Common myeloid progenitor, CD34-positive (primary cell): ENCODE data around the gene OSTC.

Source experiments
- CTCF ChIA-PET: fragments of 350-600 bp; sonication (Branson Sonifier 250); formaldehyde crosslinking; loops from one replicate; lab custom pipeline; 2021; ENCODE audit warnings: antibody characterized with exemption; lab: Charles Lee
- POLR2A ChIA-PET: fragments of 350-600 bp; sonication (Branson Sonifier 250); formaldehyde crosslinking; loops from one replicate; lab custom pipeline; 2021; ENCODE audit warnings: antibody characterized with exemption; lab: Charles Lee
- DNase-seq, 3 donors: peaks; one replicate each; pipeline versions ENCODE4 v3.0.0 to v3.0.0-alpha.2; 2013
- H3K27ac ChIP-seq, 2 experiments: 1 replicate in 1 of 2; 2 replicates in 1 of 2; pipeline ENCODE4 v1.7.0; 2013; ENCODE audit warnings: inconsistent platforms in 2 of 2, low read length in 2 of 2, mild to moderate bottlenecking in 2 of 2, low read depth in 1 of 2, moderate library complexity in 1 of 2; ENCODE audit not compliant: severe bottlenecking in 2 of 2, insufficient read depth in 1 of 2, poor library complexity in 1 of 2
- H3K27me3 ChIP-seq, 5 experiments: replicated peaks in 2 of 5; 1 replicate in 3 of 5; 2 replicates in 2 of 5; pipeline versions ENCODE4 v1.6.1 to v1.7.0; 2013; ENCODE audit warnings: low read length in 4 of 5, mild to moderate bottlenecking in 2 of 5, moderate library complexity in 2 of 5, inconsistent platforms in 1 of 5; ENCODE audit not compliant: insufficient read depth in 5 of 5, control insufficient read depth in 4 of 5
- H3K36me3 ChIP-seq, 4 experiments: 1 replicate in 2 of 4; 2 replicates in 2 of 4; pipeline versions ENCODE4 v1.6.1 to v1.7.0; 2013; ENCODE audit warnings: low read length in 3 of 4, control low read depth in 1 of 4, mild to moderate bottlenecking in 1 of 4; ENCODE audit not compliant: control insufficient read depth in 4 of 4, insufficient read depth in 4 of 4
- H3K4me1 ChIP-seq, 4 experiments: 1 replicate in 3 of 4; 2 replicates in 1 of 4; pipeline versions ENCODE4 v1.6.1 to v1.7.1; 2013; ENCODE audit warnings: low read length in 3 of 4, mild to moderate bottlenecking in 3 of 4, control low read depth in 1 of 4, inconsistent platforms in 1 of 4, moderate library complexity in 1 of 4; ENCODE audit not compliant: control insufficient read depth in 4 of 4, insufficient read depth in 4 of 4; ENCODE audit errors: control extremely low read depth in 1 of 4
- H3K4me3 ChIP-seq, 7 experiments: 1 replicate in 4 of 7; 2 replicates in 3 of 7; pipeline versions ENCODE4 v1.5.1 to v1.7.0; 2013; ENCODE audit warnings: mild to moderate bottlenecking in 7 of 7, low read length in 6 of 7, moderate library complexity in 6 of 7, inconsistent platforms in 2 of 7, low read depth in 2 of 7, control low read depth in 1 of 7; ENCODE audit not compliant: insufficient read depth in 4 of 7, control insufficient read depth in 1 of 7; ENCODE audit errors: extremely low read depth in 1 of 7
- H3K9me3 ChIP-seq, 5 experiments: 1 replicate in 4 of 5; 2 replicates in 1 of 5; pipeline versions ENCODE4 v1.6.1 to v1.7.1; 2013; ENCODE audit warnings: low read length in 4 of 5, mild to moderate bottlenecking in 2 of 5, inconsistent platforms in 1 of 5, low read depth in 1 of 5, moderate library complexity in 1 of 5; ENCODE audit not compliant: control insufficient read depth in 4 of 5, insufficient read depth in 2 of 5; ENCODE audit errors: control extremely low read depth in 1 of 5
- WGBS: methylation state at CpG from one replicate; pipeline ENCODE4 v1.1.5; 2013; ENCODE audit not compliant: insufficient coverage; 5-methylcytosine and 5-hydroxymethylcytosine counted together

The OSTC gene

GRCh38 chr4:108612365-108612764 is 38.0 kb upstream of the OSTC start:
- no peak for DNase-seq
- Histone ChIP-seq H3K4me3 (no peak overlapping the region), H3K4me1 (no peaks in the 10 kb centered on the region), H3K27me3 (no peaks in the 10 kb centered on the region), H3K27ac (no peak overlapping the region), H3K9me3 (peaks cover 0 to 14% (median 0%) of the 10 kb centered on the region in 5 experiments), H3K36me3 (no peaks in the 10 kb centered on the region)
- POLR2A ChIA-PET = no interaction called here
- CTCF ChIA-PET = no interaction called here
- 100% methylated on average over 5 of the region's 6 CpGs for WGBS

GRCh38 chr4:108619372-108620100 is 30.9 kb upstream of the OSTC start:
- POLR2A ChIA-PET = interaction anchor here (1.2 to 1.4 kb wide), 2 partner anchors 10 to 31 kb away, joined by 4 to 6 read pairs; partner anchors contain the start of gene OSTC
- Histone ChIP-seq H3K36me3 (peaks cover 12 to 28% (median 19%) of the 10 kb centered on the region in 4 experiments), H3K27ac (peak overlapping the region in 1 of 2 experiments; percentile 69), H3K4me3 (peak overlapping the region in 6 of 7 experiments; percentile 60 to 98 (median 92)), H3K27me3 (no peaks in the 10 kb centered on the region), H3K4me1 (peaks cover 7 to 39% (median 15%) of the 10 kb centered on the region in 4 experiments), H3K9me3 (peaks cover 0 to 10% (median 0%) of the 10 kb centered on the region in 5 experiments)
- CTCF ChIA-PET = interaction anchor here (1.2 to 1.3 kb wide), 2 partner anchors 13 to 31 kb away, joined by 3 to 4 read pairs; partner anchors contain the start of gene OSTC
- no peak for DNase-seq
- 84% methylated on average over 4 of the region's 7 CpGs for WGBS

GRCh38 chr4:108620101-108620932 is 30.1 kb upstream of the OSTC start, which contains the start of gene RPL34:
RPL34 (plus strand) TSS chr4:108620576; CDS start chr4:108621960, 1,384 bp downstream.
- no peaks in the 10 kb centered on the region for H3K27me3 ChIP-seq
- peaks cover 7 to 39% (median 15%) of the 10 kb centered on the region in 4 experiments for H3K4me1 ChIP-seq
- POLR2A ChIA-PET = interaction anchor here (0.6 to 1.4 kb wide), 5 partner anchors 10 to 1111 kb away, joined by 3 to 6 read pairs (median 3); partner anchors contain the start of gene OSTC
- DNase-seq = peak; percentile 99 to 100 (median 99)
- under 1% methylated on average over 25 of the region's 32 CpGs for WGBS
- peaks cover 15 to 35% (median 25%) of the 10 kb centered on the region in 4 experiments for H3K36me3 ChIP-seq
- H3K4me3 ChIP-seq = peak within 1 kb of the TSS; percentile 81 to 98 (median 94)
- H3K27ac ChIP-seq = peak within 1 kb of the TSS; percentile 83 to 91
- peaks cover 0 to 4% (median 0%) of the 10 kb centered on the region in 5 experiments for H3K9me3 ChIP-seq
- CTCF ChIA-PET = interaction anchor here (1.2 to 1.8 kb wide), 3 partner anchors 10 to 30 kb away, joined by 3 to 4 read pairs (median 4); partner anchors contain the start of gene OSTC

GRCh38 chr4:108620933-108621905 is 29.2 kb upstream of the OSTC start:
- POLR2A ChIA-PET = interaction anchor here (1.4 kb wide), 2 partner anchors 9 to 16 kb away, joined by 3 to 4 read pairs; no protein-coding TSS in a partner anchor
- 17% methylated on average over 19 of the region's 23 CpGs for WGBS
- CTCF ChIA-PET = interaction anchor here (1.8 kb wide), 1 partner anchor 9 kb away, joined by 4 read pairs; no protein-coding TSS in a partner anchor

GRCh38 chr4:108622022-108622421 is 28.4 kb upstream of the OSTC start:
- Histone ChIP-seq H3K9me3 (peaks cover 0 to 1% (median 0%) of the 10 kb centered on the region in 5 experiments), H3K4me3 (peak overlapping the region in 3 of 7 experiments; percentile 91 to 98 (median 94)), H3K4me1 (peaks cover 7 to 39% (median 15%) of the 10 kb centered on the region in 4 experiments), H3K27me3 (no peaks in the 10 kb centered on the region), H3K27ac (peak overlapping the region; percentile 83 to 91), H3K36me3 (peaks cover 25 to 52% (median 39%) of the 10 kb centered on the region in 4 experiments)
- ChIA-PET POLR2A (interaction anchor here (1.4 kb wide), 1 partner anchor 16 kb away, joined by 3 read pairs; no protein-coding TSS in a partner anchor), CTCF (interaction anchor here (1.8 kb wide), 1 partner anchor 8 kb away, joined by 4 read pairs; no protein-coding TSS in a partner anchor)
- no peak for DNase-seq
- 89% methylated on average over 4 of the region's 4 CpGs for WGBS

More at GRCh38 chr4:108620933-108621905, 29.2 kb upstream of the OSTC start:
- Histone ChIP-seq H3K36me3 (peaks cover 20 to 44% (median 33%) of the 10 kb centered on the region in 4 experiments), H3K4me3 (peak overlapping the region; percentile 81 to 98 (median 94)), H3K4me1 (peaks cover 7 to 39% (median 15%) of the 10 kb centered on the region in 4 experiments), H3K27me3 (no peaks in the 10 kb centered on the region), H3K9me3 (peaks cover 0 to 4% (median 0%) of the 10 kb centered on the region in 5 experiments), H3K27ac (peak overlapping the region; percentile 83 to 91)
- DNase-seq = no peak
